ENCODE results near the gene TMEM147. TPM values are rescaled to one million over a fixed set of nuclear protein-coding genes. Genes with fewer than 3 reads are reported as not detected.

TMEM147 gene
- total and polyA plus RNA-seq, 3 donors from 2014 or later: 125 to 146 (median 125) TPM

- TF ChIP-seq POLR2A (IDR thresholded peaks at IDR 0.05): no peak
- TF ChIP-seq, protein P1, sequence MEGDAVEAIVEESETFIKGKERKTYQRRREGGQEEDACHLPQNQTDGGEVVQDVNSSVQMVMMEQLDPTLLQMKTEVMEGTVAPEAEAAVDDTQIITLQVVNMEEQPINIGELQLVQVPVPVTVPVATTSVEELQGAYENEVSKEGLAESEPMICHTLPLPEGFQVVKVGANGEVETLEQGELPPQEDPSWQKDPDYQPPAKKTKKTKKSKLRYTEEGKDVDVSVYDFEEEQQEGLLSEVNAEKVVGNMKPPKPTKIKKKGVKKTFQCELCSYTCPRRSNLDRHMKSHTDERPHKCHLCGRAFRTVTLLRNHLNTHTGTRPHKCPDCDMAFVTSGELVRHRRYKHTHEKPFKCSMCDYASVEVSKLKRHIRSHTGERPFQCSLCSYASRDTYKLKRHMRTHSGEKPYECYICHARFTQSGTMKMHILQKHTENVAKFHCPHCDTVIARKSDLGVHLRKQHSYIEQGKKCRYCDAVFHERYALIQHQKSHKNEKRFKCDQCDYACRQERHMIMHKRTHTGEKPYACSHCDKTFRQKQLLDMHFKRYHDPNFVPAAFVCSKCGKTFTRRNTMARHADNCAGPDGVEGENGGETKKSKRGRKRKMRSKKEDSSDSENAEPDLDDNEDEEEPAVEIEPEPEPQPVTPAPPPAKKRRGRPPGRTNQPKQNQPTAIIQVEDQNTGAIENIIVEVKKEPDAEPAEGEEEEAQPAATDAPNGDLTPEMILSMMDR (IDR thresholded peaks at IDR 0.05): no peak
- Histone ChIP-seq H3K27me3 (no peaks in the 10 kb centered on the region), H3K4me1 (no peaks in the 10 kb centered on the region), H3K9me3 (no peaks in the 10 kb centered on the region), H3K4me3 (no peak overlapping the region), H3K36me3 (ENCODE audit: low read depth, missing control alignments) (no peaks in the 10 kb centered on the region), H3K27ac (no peak overlapping the region)
- DNase-seq: no peak
- intact Hi-C loops (cut with DNase I; ENCODE audit: low total_unique reads): no loop called here
- WGBS, 2 donors: 76 to 84% methylated on average over 14 to 19 of the region's 19 CpGs
These were observed 15.9 kb upstream of the TMEM147 start for GRCh38 chr19:35529241-35530218.

GRCh38 chr19:35531291-35531690, 14.1 kb upstream of the TMEM147 start:
- DNase-seq: no peak
- Histone ChIP-seq H3K4me1 (no peaks in the 10 kb centered on the region), H3K9me3 (no peaks in the 10 kb centered on the region), H3K27me3 (no peaks in the 10 kb centered on the region), H3K4me3 (no peak overlapping the region), H3K36me3 (ENCODE audit: low read depth, missing control alignments) (no peaks in the 10 kb centered on the region), H3K27ac (no peak overlapping the region)
- TF ChIP-seq, protein P1 (IDR thresholded peaks at IDR 0.05): no peak
- TF ChIP-seq POLR2A (IDR thresholded peaks at IDR 0.05): no peak
- 71 to 75% methylated on average over 6 of the region's 6 CpGs for WGBS, 2 donors
- intact Hi-C loops (cut with DNase I; ENCODE audit: low total_unique reads): no loop called here

GRCh38 chr19:35533201-35533821, 12.1 kb upstream of the TMEM147 start, which contains the start of gene GAPDHS:
GAPDHS (plus strand) TSS chr19:35533456; CDS start chr19:35533528, 72 bp downstream.
- no peaks in the 10 kb centered on the region for H3K4me1 ChIP-seq
- intact Hi-C loops (cut with DNase I; ENCODE audit: low total_unique reads): no loop called here
- H3K4me3 ChIP-seq: peak within 1 kb of the TSS in 1 of 2 donors; percentile 9
- no peaks in the 10 kb centered on the region for H3K36me3 ChIP-seq (ENCODE audit: low read depth, missing control alignments)
- H3K27me3 ChIP-seq: no peaks in the 10 kb centered on the region
- 18 to 28% methylated on average over 21 to 39 of the region's 39 CpGs for WGBS, 2 donors
- DNase-seq: peak; percentile 43
- no peak within 1 kb of the TSS for H3K27ac ChIP-seq
- TF ChIP-seq POLR2A (IDR thresholded peaks at IDR 0.05): no peak
- TF ChIP-seq, protein P1 (IDR thresholded peaks at IDR 0.05): no peak
- no peaks in the 10 kb centered on the region for H3K9me3 ChIP-seq

GRCh38 chr19:35533822-35534392, 11.5 kb upstream of the TMEM147 start:
- Histone ChIP-seq H3K4me3 (peak overlapping the region in 1 of 2 donors; percentile 9), H3K9me3 (no peaks in the 10 kb centered on the region), H3K36me3 (ENCODE audit: low read depth, missing control alignments) (no peaks in the 10 kb centered on the region), H3K4me1 (no peaks in the 10 kb centered on the region), H3K27me3 (no peaks in the 10 kb centered on the region), H3K27ac (no peak overlapping the region)
- WGBS, 2 donors: 3 to 5% methylated on average over 21 to 30 of the region's 30 CpGs
- DNase-seq: peak; percentile 45
- intact Hi-C loops (cut with DNase I; ENCODE audit: low total_unique reads): no loop called here
- TF ChIP-seq POLR2A (IDR thresholded peaks at IDR 0.05): no peak
- TF ChIP-seq, protein P1 (IDR thresholded peaks at IDR 0.05): no peak

Measured in testis (tissue), 3 donors.